Nephron progenitor cell (in vitro differentiated cells): ENCODE data around the gene RPL19.

Experiments used
- DNase-seq: peaks from one replicate; pipeline ENCODE4 v3.0.0; 2021
- H3K27ac Mint-ChIP-seq: 2 replicates; pipeline ENCODE4 v1.8.0; 2021; ENCODE audit warnings: mild to moderate bottlenecking, moderate library complexity, mixed read lengths
- H3K27me3 Mint-ChIP-seq: 2 replicates; pipeline ENCODE4 v1.8.0; 2021; ENCODE audit warnings: mild to moderate bottlenecking, low read depth, mixed read lengths; ENCODE audit not compliant: poor library complexity
- H3K36me3 Mint-ChIP-seq: 2 replicates; pipeline ENCODE4 v1.8.0; 2021; ENCODE audit warnings: low read depth, mixed read lengths
- H3K4me1 Mint-ChIP-seq: 2 replicates; pipeline ENCODE4 v1.8.0; 2021; ENCODE audit warnings: mixed read lengths
- H3K4me3 Mint-ChIP-seq: 2 replicates; pipeline ENCODE4 v1.8.0; 2021; ENCODE audit warnings: mild to moderate bottlenecking, moderate library complexity, mixed read lengths
- H3K9me3 Mint-ChIP-seq: 2 replicates; pipeline ENCODE4 v1.8.0; 2021; ENCODE audit warnings: mild to moderate bottlenecking, moderate library complexity, mixed read lengths
- TF ChIP-seq, protein P1 (sequence below): fragments of 200-600 bp; sonication (generic); IDR thresholded peaks from 2 replicates; pipeline ENCODE4 v1.5.0; 2021; ENCODE audit warnings: antibody characterized with exemption

RPL19 gene

DNA sequence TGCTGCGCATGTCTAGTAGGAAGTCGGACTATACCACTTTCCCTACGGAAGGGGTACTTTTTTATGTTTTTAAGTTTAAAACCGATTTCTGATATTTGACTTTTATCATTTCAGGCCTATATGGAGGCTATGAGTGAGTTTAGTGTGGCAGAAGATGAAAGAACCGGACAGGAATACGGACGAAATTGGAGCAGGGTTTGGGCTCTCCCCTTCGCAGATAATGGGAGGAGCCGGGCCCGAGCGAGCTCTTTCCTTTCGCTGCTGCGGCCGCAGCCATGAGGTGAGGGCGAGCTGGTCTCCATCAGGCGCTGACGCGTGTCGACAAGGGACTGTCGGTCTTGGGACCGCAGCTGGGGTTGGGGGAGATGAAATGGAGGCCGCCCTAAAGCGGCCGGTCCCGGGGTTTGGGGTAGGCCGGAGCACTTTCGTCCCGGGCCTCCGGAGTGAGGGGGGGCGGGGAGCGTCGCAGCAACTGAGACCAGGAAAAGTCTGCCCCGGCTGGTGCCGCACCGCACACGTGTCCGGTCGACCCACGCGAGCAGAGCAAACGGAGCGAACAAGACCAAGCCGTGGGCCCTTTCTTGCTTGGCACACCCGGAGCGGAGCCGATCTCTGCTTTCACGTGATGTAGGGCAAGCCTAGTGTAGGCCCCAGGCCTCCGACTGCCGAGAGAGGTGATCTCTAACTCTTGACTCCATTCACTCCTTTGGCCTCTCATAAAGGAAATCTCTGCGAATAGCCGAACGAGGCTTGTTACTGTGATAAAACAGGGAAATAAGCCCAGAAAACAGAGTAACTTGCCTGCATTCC is at the start of gene RPL19:
Gene RPL19, plus strand, starts transcription at position 214 of the 810 bp plus-strand sequence. Its CDS starts 62 bp downstream, at position 276.
- peak within 1 kb of the TSS; percentile 98 for H3K4me3 Mint-ChIP-seq
- H3K9me3 Mint-ChIP-seq: no peaks in the 10 kb centered on the region
- H3K27ac Mint-ChIP-seq: peak within 1 kb of the TSS; percentile 100
- TF ChIP-seq, protein P1, sequence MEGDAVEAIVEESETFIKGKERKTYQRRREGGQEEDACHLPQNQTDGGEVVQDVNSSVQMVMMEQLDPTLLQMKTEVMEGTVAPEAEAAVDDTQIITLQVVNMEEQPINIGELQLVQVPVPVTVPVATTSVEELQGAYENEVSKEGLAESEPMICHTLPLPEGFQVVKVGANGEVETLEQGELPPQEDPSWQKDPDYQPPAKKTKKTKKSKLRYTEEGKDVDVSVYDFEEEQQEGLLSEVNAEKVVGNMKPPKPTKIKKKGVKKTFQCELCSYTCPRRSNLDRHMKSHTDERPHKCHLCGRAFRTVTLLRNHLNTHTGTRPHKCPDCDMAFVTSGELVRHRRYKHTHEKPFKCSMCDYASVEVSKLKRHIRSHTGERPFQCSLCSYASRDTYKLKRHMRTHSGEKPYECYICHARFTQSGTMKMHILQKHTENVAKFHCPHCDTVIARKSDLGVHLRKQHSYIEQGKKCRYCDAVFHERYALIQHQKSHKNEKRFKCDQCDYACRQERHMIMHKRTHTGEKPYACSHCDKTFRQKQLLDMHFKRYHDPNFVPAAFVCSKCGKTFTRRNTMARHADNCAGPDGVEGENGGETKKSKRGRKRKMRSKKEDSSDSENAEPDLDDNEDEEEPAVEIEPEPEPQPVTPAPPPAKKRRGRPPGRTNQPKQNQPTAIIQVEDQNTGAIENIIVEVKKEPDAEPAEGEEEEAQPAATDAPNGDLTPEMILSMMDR: no peak
- H3K27me3 Mint-ChIP-seq: peaks cover 4% of the 10 kb centered on the region
- peaks cover 41% of the 10 kb centered on the region for H3K36me3 Mint-ChIP-seq
- DNase-seq: peak; percentile 80
- H3K4me1 Mint-ChIP-seq: peaks cover 60% of the 10 kb centered on the region

DNA sequence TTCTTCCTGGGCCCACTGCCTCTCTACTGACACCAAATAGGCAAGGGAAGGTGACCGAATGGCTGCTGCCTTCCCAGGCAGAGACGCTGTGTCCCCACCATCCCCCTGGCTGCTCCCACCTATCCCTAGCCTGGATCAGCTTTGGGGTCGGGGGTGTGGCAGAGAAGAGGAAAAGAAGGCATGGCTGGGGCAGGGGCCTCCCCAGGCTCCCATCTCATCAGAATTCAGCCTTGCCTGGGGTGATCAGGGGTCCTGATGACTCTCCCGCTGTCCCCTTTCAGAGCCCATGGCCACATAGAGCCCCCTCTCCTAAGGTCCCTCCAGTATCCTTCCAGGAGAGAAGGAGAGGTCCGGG is 49.3 kb upstream of the RPL19 start:
- H3K27me3 Mint-ChIP-seq: peaks cover 73% of the 10 kb centered on the region
- no peak overlapping the region for H3K27ac Mint-ChIP-seq
- no peaks in the 10 kb centered on the region for H3K36me3 Mint-ChIP-seq
- peak overlapping the region; percentile 80 for H3K4me3 Mint-ChIP-seq
- H3K4me1 Mint-ChIP-seq: peaks cover 20% of the 10 kb centered on the region
- no peak for DNase-seq
- TF ChIP-seq, protein P1: no peak
- H3K9me3 Mint-ChIP-seq: peaks cover 10% of the 10 kb centered on the region

DNA sequence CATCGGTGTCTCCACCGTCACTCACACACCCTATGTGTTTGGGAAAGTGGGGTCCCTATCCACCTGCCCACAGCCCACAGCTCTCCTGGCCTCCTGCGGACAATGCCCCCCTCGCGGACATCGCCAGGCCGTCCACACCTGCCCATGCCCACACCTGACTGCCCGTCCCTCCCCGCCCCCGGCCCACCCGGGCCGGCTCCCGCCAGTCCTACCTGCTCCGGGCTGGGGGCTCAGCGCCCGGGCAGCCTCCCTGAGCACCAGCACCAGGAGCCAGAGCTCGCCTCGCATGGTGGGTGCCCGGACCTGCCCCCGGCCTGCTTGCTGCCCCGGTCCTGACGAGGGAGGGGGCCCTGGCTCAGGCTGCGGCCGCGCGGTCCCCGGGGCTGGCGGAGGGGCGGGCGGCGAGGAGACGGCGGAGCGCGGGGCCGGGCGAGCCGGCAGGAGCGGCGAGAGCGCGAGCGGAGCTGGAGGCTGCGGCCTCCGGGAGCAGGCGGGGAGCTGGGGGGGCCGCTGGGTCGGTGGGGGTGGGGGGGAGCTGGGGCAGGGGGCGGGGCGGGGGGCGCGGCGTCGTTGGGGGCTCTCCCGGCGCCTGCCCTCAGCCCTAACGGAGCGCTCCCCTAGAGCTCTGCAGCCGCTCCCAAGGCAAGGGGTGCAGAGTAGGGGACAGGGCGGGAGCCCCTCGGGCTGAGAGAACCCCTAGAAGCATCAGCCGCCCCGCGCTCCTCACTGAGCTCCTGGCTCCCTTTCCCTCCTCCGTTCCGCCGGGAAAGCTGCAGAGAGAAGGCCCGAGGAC is 48.7 kb upstream of the RPL19 start, which contains the start of gene PLXDC1:
Gene PLXDC1, minus strand, starts transcription at position 488 of the 793 bp plus-strand sequence. Its CDS starts 200 bp downstream, at position 288.
- Mint-ChIP-seq H3K9me3 (peaks cover 10% of the 10 kb centered on the region), H3K27ac (no peak within 1 kb of the TSS), H3K36me3 (no peaks in the 10 kb centered on the region), H3K27me3 (peaks cover 74% of the 10 kb centered on the region), H3K4me1 (peaks cover 20% of the 10 kb centered on the region), H3K4me3 (peak within 1 kb of the TSS; percentile 99)
- TF ChIP-seq, protein P1: no peak
- DNase-seq: peak; percentile 68

DNA sequence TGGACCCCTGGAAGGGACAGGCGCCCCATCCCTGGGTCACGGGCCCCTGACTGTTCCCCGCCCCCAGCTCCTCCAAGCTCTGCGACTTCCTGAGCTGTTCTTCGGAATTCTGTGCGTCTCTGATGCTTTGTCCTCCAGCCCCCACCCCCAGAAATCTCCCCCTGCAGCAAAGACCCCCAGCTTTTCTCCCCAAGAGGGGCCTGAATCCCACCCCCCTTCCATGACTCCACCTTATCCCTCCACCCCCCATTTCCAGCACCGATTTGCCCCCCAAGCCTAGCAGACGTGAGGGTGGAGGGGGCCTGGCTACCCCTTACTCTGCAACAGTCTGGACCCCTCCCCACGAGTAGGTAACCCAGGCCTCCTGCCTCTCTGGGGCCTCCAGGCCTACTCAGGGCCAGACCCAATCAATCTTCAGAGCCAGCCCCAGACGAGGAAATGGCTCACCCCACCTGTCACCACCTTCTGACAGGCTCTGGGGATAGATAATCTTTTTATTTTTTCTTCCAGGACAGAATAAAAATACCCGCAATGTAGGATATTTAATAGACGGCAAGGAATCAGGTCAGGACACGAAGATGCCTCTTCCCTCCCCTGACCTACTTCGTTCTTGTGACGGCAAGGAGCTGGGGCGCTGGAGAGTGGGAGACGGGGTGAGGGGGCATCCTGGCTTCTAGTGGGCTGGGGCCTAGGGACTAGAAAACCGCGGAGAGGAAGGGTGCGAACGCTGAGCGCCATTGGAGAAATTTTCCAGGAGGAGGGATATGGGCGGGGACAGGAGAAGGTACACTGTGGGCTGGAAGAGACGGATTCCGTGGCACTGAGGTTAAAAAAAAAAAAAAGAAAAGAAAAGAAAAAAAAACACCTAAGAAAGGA is 47.9 kb upstream of the RPL19 start:
- H3K4me1 Mint-ChIP-seq: peaks cover 20% of the 10 kb centered on the region
- DNase-seq: peak; percentile 40
- peaks cover 77% of the 10 kb centered on the region for H3K27me3 Mint-ChIP-seq
- H3K4me3 Mint-ChIP-seq: peak overlapping the region; percentile 99
- no peaks in the 10 kb centered on the region for H3K36me3 Mint-ChIP-seq
- H3K27ac Mint-ChIP-seq: no peak overlapping the region
- TF ChIP-seq, protein P1: no peak
- H3K9me3 Mint-ChIP-seq: peaks cover 10% of the 10 kb centered on the region

DNA sequence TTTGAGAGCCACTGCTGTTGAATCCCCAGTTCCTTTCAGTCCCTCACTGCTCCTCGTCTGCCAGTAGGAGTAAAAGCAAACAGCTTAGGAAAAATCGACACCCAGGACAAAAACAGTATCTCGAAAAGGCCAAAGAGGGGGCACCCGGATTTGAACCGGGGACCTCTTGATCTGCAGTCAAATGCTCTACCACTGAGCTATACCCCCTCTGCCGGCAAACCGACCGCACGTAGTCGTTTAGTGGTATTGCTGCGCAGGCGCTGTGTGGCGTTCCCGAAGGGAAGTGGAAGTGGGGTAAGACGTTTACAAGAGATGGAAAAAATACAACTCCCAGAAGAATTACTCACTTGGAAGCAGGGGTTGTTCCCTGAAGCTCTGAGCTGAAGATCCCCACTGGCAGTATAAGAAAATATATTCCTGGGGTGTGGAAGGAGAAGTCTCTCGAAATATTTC is 46.5 kb upstream of the RPL19 start:
- H3K27ac Mint-ChIP-seq: peak overlapping the region; percentile 96
- peak overlapping the region; percentile 99 for H3K4me3 Mint-ChIP-seq
- H3K4me1 Mint-ChIP-seq: peaks cover 20% of the 10 kb centered on the region
- H3K9me3 Mint-ChIP-seq: peaks cover 10% of the 10 kb centered on the region
- peak; percentile 96 for DNase-seq
- peaks cover 63% of the 10 kb centered on the region for H3K27me3 Mint-ChIP-seq
- no peaks in the 10 kb centered on the region for H3K36me3 Mint-ChIP-seq
- TF ChIP-seq, protein P1: no peak
